Suprapubic skin (tissue), 4 donors: ENCODE results near the gene STX8. TPM values are rescaled to one million over a fixed set of nuclear protein-coding genes. Genes with fewer than 3 reads are reported as not detected.

Source experiments
- DNase-seq, 2 donors: peaks; one replicate each; pipeline ENCODE4 v3.0.0-alpha.2; 2019; ENCODE audit warnings: low spot score in 2 of 2
- H3K27ac ChIP-seq: fragments of 200-600 bp; sonication (generic); one replicate; pipeline ENCODE4 v1.5.1; 2019
- H3K27me3 ChIP-seq: fragments of 200-600 bp; sonication (generic); one replicate; pipeline ENCODE4 v1.5.1; 2019
- H3K36me3 ChIP-seq: fragments of 200-600 bp; sonication (generic); one replicate; pipeline ENCODE4 v1.5.1; 2019
- H3K4me1 ChIP-seq: fragments of 200-600 bp; sonication (generic); one replicate; pipeline ENCODE4 v1.5.1; 2019
- H3K4me3 ChIP-seq: fragments of 200-600 bp; sonication (generic); one replicate; pipeline ENCODE4 v1.5.1; 2019; ENCODE audit warnings: mild to moderate bottlenecking
- H3K9me3 ChIP-seq: fragments of 200-600 bp; sonication (generic); one replicate; pipeline ENCODE4 v1.5.1; 2019
- CTCF ChIP-seq, 2 donors: fragments of 200-600 bp in 1 of 2; fragments of 450-650 bp in 1 of 2; sonication (generic) in 1 of 2; IDR thresholded peaks; one replicate each; pipeline ENCODE4 v1.5.1; 2016 to 2019; ENCODE audit warnings: antibody characterized with exemption in 2 of 2, mild to moderate bottlenecking in 1 of 2, moderate library complexity in 1 of 2
- EP300 ChIP-seq: sonication (generic); formaldehyde crosslinking; IDR thresholded peaks from one replicate; pipeline ENCODE4 v1.6.1; 2017; ENCODE audit warnings: antibody characterized with exemption
- POLR2A ChIP-seq, 2 donors: fragments of 450-650 bp; IDR thresholded peaks; one replicate each; pipeline ENCODE4 v1.6.1; 2017; ENCODE audit warnings: antibody characterized with exemption in 2 of 2, mild to moderate bottlenecking in 2 of 2, moderate library complexity in 2 of 2
- POLR2AphosphoS5 ChIP-seq, 3 donors: sonication (generic); formaldehyde crosslinking; IDR thresholded peaks; one replicate each; pipeline ENCODE4 v1.6.1; 2017; ENCODE audit warnings: antibody characterized with exemption in 3 of 3
- WGBS: methylation state at CpG from one replicate; pipeline ENCODE4 v1.1.5; 2018; 5-methylcytosine and 5-hydroxymethylcytosine counted together
- total RNA-seq, 4 donors: library from RNA; depleted of rRNA; stranded (reverse); fragments of >200 nt; gene quantifications; one replicate each; pipeline ENCODE4 v1.1.0, GENCODE V29; 2016

STX8 gene
- total RNA-seq, 4 donors from 2014 or later: 21.5 to 74.0 (median 38.4) TPM

- H3K4me3 ChIP-seq: no peak overlapping the region
- WGBS: 58% methylated on average over 3 of the region's 3 CpGs
- no peaks in the 10 kb centered on the region for H3K4me1 ChIP-seq
- H3K36me3 ChIP-seq: no peaks in the 10 kb centered on the region
- H3K27ac ChIP-seq: no peak overlapping the region
- no peak for TF ChIP-seq POLR2AphosphoS5 (IDR thresholded peaks at IDR 0.05)
- no peak for TF ChIP-seq CTCF (IDR thresholded peaks at IDR 0.05)
- TF ChIP-seq EP300: no peak
- no peak for TF ChIP-seq POLR2A (IDR thresholded peaks at IDR 0.05)
- no peaks in the 10 kb centered on the region for H3K27me3 ChIP-seq
- no peaks in the 10 kb centered on the region for H3K9me3 ChIP-seq
- DNase-seq: no peak
These were observed 47.8 kb downstream of the STX8 start for GRCh38 chr17:9527788-9528187.

GRCh38 chr17:9522074-9522473, 53.5 kb downstream of the STX8 start:
- DNase-seq: no peak
- 52% methylated on average over 4 of the region's 4 CpGs for WGBS
- no peak for TF ChIP-seq POLR2AphosphoS5 (IDR thresholded peaks at IDR 0.05)
- TF ChIP-seq EP300: no peak
- TF ChIP-seq CTCF (IDR thresholded peaks at IDR 0.05): peak; percentile 20 to 26

GRCh38 chr17:9521062-9521461, 54.6 kb downstream of the STX8 start:
- no peak for DNase-seq
- H3K4me1 ChIP-seq: no peaks in the 10 kb centered on the region
- H3K27me3 ChIP-seq: no peaks in the 10 kb centered on the region
- H3K36me3 ChIP-seq: no peaks in the 10 kb centered on the region
- no peak overlapping the region for H3K27ac ChIP-seq
- no peak overlapping the region for H3K4me3 ChIP-seq
- TF ChIP-seq POLR2AphosphoS5 (IDR thresholded peaks at IDR 0.05) (no peak), EP300 (no peak), CTCF (IDR thresholded peaks at IDR 0.05) (no peak), POLR2A (IDR thresholded peaks at IDR 0.05) (no peak)
- no peaks in the 10 kb centered on the region for H3K9me3 ChIP-seq
- WGBS: 84% methylated on average over 4 of the region's 4 CpGs

More at GRCh38 chr17:9522074-9522473, 53.5 kb downstream of the STX8 start:
- H3K4me3 ChIP-seq: no peak overlapping the region
- H3K4me1 ChIP-seq: no peaks in the 10 kb centered on the region
- H3K36me3 ChIP-seq: no peaks in the 10 kb centered on the region
- no peak overlapping the region for H3K27ac ChIP-seq
- no peaks in the 10 kb centered on the region for H3K27me3 ChIP-seq
- no peaks in the 10 kb centered on the region for H3K9me3 ChIP-seq

GRCh38 chr17:9520649-9521048, 55.0 kb downstream of the STX8 start:
- H3K4me1 ChIP-seq: no peaks in the 10 kb centered on the region
- no peak overlapping the region for H3K4me3 ChIP-seq
- H3K27ac ChIP-seq: no peak overlapping the region
- H3K27me3 ChIP-seq: no peaks in the 10 kb centered on the region
- WGBS: 84% methylated on average over 4 of the region's 4 CpGs
- DNase-seq: no peak
- no peak for TF ChIP-seq CTCF (IDR thresholded peaks at IDR 0.05)
- TF ChIP-seq POLR2AphosphoS5 (IDR thresholded peaks at IDR 0.05): no peak
- no peak for TF ChIP-seq POLR2A (IDR thresholded peaks at IDR 0.05)
- no peak for TF ChIP-seq EP300
- no peaks in the 10 kb centered on the region for H3K36me3 ChIP-seq
- no peaks in the 10 kb centered on the region for H3K9me3 ChIP-seq

- TF ChIP-seq POLR2AphosphoS5 (IDR thresholded peaks at IDR 0.05) (no peak), POLR2A (IDR thresholded peaks at IDR 0.05) (no peak), EP300 (no peak), CTCF (IDR thresholded peaks at IDR 0.05) (no peak)
- H3K36me3 ChIP-seq: no peaks in the 10 kb centered on the region
- H3K4me3 ChIP-seq: no peak overlapping the region
- no peaks in the 10 kb centered on the region for H3K27me3 ChIP-seq
- H3K9me3 ChIP-seq: no peaks in the 10 kb centered on the region
- no peaks in the 10 kb centered on the region for H3K4me1 ChIP-seq
- 80% methylated on average over 8 of the region's 9 CpGs for WGBS
- H3K27ac ChIP-seq: no peak overlapping the region
- no peak for DNase-seq
These were observed 55.9 kb downstream of the STX8 start for GRCh38 chr17:9519583-9520272.
